ENCODE data around the gene TBC1D2. TPM values are rescaled to one million over a fixed set of nuclear protein-coding genes. Genes with fewer than 3 reads are reported as not detected.

TBC1D2 gene
- total and polyA plus RNA-seq, 2 of the 13 experiments (the other 11 are each of a cell fraction or from before 2014, with no cell fraction given) = 2.0 to 2.8 TPM

DNA sequence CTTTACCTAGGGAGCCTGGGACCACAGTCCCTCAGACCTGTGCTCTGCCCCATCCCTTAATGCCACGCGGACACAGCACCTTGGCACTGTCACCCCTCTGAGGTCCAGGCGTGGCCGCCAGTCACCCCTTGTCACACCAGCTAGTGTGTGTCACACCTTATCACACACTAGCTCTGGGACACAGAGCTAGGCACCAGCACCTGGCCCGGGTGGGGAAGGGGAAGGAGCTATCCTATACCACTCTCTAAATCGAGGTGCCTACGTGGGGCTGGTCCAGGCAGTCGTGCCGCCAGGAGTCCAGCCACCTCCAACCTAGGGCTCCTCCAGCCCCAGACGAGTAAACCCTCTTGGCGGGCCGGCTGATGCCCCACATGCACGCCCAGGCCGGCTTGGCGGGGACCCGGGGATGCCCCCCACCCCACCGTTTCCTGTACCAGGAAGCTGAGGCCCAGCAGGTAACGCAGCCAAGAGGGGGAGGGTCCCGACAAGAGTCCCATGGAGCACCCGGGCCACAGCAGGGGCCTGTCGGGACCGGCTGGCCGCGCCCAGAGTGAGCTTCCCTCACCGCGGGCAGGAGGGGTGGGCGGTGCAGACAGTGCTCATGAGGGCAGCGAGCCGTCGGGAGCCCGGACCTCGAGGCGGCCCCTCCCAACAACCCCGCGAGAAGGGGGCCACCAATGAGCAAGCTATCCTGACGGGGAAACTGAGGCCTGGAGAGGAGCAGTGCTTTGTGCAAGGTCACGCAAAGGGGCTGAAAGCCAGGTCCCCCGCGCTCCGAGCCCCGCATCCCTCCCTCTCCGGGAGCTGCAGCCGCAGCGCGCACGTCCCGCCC is 63.6 kb downstream of the TBC1D2 start:
- BruUV-seq (replicated peaks) = no TSS peak
- Histone ChIP-seq H3K4me3 (replicated peaks in 1 of 3; ENCODE audit: insufficient read depth in 1 of 3, low read depth in 2 of 3, low read length in 3 of 3) (peak overlapping the region; percentile 81 to 98 (median 84)), H3K4me2 (ENCODE audit: low read depth, low read length) (peak overlapping the region; percentile 85), H3K79me2 (ENCODE audit: insufficient read depth, low read length) (peaks cover 42% of the 10 kb centered on the region), H2AFZ (ENCODE audit: low read length) (no peak overlapping the region), H4K20me1 (ENCODE audit: insufficient read depth, low read length) (no peaks in the 10 kb centered on the region), H3K27me3 (ENCODE audit: control insufficient read depth in 1 of 2, insufficient read depth in 2 of 2, low read length in 2 of 2) (no peaks in the 10 kb centered on the region), H3K36me3 (replicated peaks in 1 of 2; ENCODE audit: control insufficient read depth in 1 of 2, insufficient read depth in 2 of 2, low read length in 2 of 2) (no peaks in the 10 kb centered on the region), H3K4me1 (ENCODE audit: insufficient read depth, low read length) (peaks cover 44% of the 10 kb centered on the region), H3K9me3 (ENCODE audit: low read length) (no peaks in the 10 kb centered on the region), H3K9ac (ENCODE audit: insufficient read depth, low read depth, low read length) (peak overlapping the region; percentile 79), H3K27ac (ENCODE audit: extremely low read length, insufficient read depth, low read length) (peak overlapping the region; percentile 68)
- ATAC-seq (peak; percentile 61), FAIRE-seq (no peak), DNase-seq (ENCODE audit: low spot score) (no peak)
- intact Hi-C loops (cut with micrococcal nuclease; ENCODE audit: unreplicated experiment) (loop anchor here (1.0 to 5.0 kb wide), 5 partner anchors 15 to 115 kb away; partner anchors contain the start of gene TRIM14), in situ Hi-C loops (cut with HindIII; ENCODE audit: extremely low pct_ligation_motif_present, low pct_unique_long_range_greater_than_20kb) (loop anchor here (5.0 kb wide), 1 partner anchor 75 kb away; the partner anchor contains the start of gene TRIM14)
- CTCF ChIA-PET (ENCODE audit: low intra/inter-chr PET ratio, low total read pairs) = interaction anchor here (1.0 to 1.9 kb wide), 2 partner anchors 72 kb away, joined by 3 to 8 read pairs; no protein-coding TSS in a partner anchor
- POLR2A ChIA-PET = interaction anchor here (0.9 to 3.6 kb wide), 10 partner anchors 9 to 209 kb away, joined by 3 to 24 read pairs (median 6); partner anchors contain the start of genes ANP32B, NANS, TBC1D2 and TRIM14
- WGBS (ENCODE audit: low lambda C conversion rate) = 4% methylated on average over 10 of the region's 47 CpGs
- TF ChIP-seq, protein P1, sequence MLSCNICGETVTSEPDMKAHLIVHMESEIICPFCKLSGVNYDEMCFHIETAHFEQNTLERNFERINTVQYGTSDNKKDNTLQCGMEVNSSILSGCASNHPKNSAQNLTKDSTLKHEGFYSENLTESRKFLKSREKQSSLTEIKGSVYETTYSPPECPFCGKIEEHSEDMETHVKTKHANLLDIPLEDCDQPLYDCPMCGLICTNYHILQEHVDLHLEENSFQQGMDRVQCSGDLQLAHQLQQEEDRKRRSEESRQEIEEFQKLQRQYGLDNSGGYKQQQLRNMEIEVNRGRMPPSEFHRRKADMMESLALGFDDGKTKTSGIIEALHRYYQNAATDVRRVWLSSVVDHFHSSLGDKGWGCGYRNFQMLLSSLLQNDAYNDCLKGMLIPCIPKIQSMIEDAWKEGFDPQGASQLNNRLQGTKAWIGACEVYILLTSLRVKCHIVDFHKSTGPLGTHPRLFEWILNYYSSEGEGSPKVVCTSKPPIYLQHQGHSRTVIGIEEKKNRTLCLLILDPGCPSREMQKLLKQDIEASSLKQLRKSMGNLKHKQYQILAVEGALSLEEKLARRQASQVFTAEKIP (CRISPR knock-in tag; IDR thresholded peaks at IDR 0.05; ENCODE audit: borderline replicate concordance) = no peak
- TF ChIP-seq, protein P2, sequence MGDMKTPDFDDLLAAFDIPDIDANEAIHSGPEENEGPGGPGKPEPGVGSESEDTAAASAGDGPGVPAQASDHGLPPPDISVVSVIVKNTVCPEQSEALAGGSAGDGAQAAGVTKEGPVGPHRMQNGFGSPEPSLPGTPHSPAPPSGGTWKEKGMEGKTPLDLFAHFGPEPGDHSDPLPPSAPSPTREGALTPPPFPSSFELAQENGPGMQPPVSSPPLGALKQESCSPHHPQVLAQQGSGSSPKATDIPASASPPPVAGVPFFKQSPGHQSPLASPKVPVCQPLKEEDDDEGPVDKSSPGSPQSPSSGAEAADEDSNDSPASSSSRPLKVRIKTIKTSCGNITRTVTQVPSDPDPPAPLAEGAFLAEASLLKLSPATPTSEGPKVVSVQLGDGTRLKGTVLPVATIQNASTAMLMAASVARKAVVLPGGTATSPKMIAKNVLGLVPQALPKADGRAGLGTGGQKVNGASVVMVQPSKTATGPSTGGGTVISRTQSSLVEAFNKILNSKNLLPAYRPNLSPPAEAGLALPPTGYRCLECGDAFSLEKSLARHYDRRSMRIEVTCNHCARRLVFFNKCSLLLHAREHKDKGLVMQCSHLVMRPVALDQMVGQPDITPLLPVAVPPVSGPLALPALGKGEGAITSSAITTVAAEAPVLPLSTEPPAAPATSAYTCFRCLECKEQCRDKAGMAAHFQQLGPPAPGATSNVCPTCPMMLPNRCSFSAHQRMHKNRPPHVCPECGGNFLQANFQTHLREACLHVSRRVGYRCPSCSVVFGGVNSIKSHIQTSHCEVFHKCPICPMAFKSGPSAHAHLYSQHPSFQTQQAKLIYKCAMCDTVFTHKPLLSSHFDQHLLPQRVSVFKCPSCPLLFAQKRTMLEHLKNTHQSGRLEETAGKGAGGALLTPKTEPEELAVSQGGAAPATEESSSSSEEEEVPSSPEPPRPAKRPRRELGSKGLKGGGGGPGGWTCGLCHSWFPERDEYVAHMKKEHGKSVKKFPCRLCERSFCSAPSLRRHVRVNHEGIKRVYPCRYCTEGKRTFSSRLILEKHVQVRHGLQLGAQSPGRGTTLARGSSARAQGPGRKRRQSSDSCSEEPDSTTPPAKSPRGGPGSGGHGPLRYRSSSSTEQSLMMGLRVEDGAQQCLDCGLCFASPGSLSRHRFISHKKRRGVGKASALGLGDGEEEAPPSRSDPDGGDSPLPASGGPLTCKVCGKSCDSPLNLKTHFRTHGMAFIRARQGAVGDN (CRISPR knock-in tag; IDR thresholded peaks at IDR 0.05) = peak; percentile 49
- TF ChIP-seq SRSF9 (IDR thresholded peaks at IDR 0.05; ENCODE audit: borderline replicate concordance, insufficient read depth, low read depth, low read length, poor library complexity, severe bottlenecking) = no peak
- TF ChIP-seq HNRNPK (IDR thresholded peaks at IDR 0.05; ENCODE audit: low read depth, low read length, poor library complexity, severe bottlenecking) = no peak
- TF ChIP-seq BHLHE40 (IDR thresholded peaks at IDR 0.05; ENCODE audit: low read length) = no peak
- TF ChIP-seq, protein P3, sequence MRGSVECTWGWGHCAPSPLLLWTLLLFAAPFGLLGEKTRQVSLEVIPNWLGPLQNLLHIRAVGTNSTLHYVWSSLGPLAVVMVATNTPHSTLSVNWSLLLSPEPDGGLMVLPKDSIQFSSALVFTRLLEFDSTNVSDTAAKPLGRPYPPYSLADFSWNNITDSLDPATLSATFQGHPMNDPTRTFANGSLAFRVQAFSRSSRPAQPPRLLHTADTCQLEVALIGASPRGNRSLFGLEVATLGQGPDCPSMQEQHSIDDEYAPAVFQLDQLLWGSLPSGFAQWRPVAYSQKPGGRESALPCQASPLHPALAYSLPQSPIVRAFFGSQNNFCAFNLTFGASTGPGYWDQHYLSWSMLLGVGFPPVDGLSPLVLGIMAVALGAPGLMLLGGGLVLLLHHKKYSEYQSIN (CRISPR knock-in tag; IDR thresholded peaks at IDR 0.05; ENCODE audit: borderline replicate concordance) = no peak
- peak; percentile 50 for TF ChIP-seq ASH2L (IDR thresholded peaks at IDR 0.05; ENCODE audit: insufficient read length, low read depth, low read length)
- no peak for TF ChIP-seq ZNF24 (IDR thresholded peaks at IDR 0.05)
- TF ChIP-seq, protein P4, sequence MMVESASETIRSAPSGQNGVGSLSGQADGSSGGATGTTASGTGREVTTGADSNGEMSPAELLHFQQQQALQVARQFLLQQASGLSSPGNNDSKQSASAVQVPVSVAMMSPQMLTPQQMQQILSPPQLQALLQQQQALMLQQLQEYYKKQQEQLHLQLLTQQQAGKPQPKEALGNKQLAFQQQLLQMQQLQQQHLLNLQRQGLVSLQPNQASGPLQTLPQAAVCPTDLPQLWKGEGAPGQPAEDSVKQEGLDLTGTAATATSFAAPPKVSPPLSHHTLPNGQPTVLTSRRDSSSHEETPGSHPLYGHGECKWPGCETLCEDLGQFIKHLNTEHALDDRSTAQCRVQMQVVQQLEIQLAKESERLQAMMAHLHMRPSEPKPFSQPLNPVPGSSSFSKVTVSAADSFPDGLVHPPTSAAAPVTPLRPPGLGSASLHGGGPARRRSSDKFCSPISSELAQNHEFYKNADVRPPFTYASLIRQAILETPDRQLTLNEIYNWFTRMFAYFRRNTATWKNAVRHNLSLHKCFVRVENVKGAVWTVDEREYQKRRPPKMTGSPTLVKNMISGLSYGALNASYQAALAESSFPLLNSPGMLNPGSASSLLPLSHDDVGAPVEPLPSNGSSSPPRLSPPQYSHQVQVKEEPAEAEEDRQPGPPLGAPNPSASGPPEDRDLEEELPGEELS (CRISPR knock-in tag; IDR thresholded peaks at IDR 0.05) = no peak

Data from HepG2 (cell line).